GM12878 (cell line): ENCODE results near the gene ABCA7. TPM values are rescaled to one million over a fixed set of nuclear protein-coding genes. Genes with fewer than 3 reads are reported as not detected.

Source experiments
- CEBPB ChIP-seq, 2 experiments: fragments of 150-350 bp in 1 of 2; IDR thresholded peaks; 2 replicates each; pipeline ENCODE4 v1.6.1; 2012 to 2014; ENCODE audit warnings: low read depth in 2 of 2, low read length in 2 of 2, borderline replicate concordance in 1 of 2, inconsistent platforms in 1 of 2
- CHD2 ChIP-seq: IDR thresholded peaks from 2 replicates; pipeline ENCODE4 v1.6.1; 2011; ENCODE audit warnings: low read depth, low read length, improper control_type of control experiment, borderline replicate concordance
- E2F8 ChIP-seq: fragments of 450-650 bp; IDR thresholded peaks from 2 replicates; pipeline ENCODE4 v1.6.1; 2018; ENCODE audit warnings: mild to moderate bottlenecking, low read depth, moderate library complexity; ENCODE audit not compliant: partially characterized antibody
- ELK1 ChIP-seq: IDR thresholded peaks from 2 replicates; pipeline ENCODE4 v1.6.1; 2012; ENCODE audit warnings: low read depth, low read length, improper control_type of control experiment
- EP300 ChIP-seq, 2 experiments: fragments of 150-350 bp in 1 of 2; IDR thresholded peaks; 2 replicates each; pipeline ENCODE4 v1.6.1; 2011 to 2012; ENCODE audit warnings: low read depth in 2 of 2, low read length in 2 of 2, borderline replicate concordance in 1 of 2, improper control_type of control experiment in 1 of 2, inconsistent platforms in 1 of 2; ENCODE audit not compliant: control insufficient read depth in 1 of 2
- GATAD2B ChIP-seq: fragments of 450-650 bp; conservative IDR thresholded peaks from 2 replicates; pipeline ENCODE4 v1.6.1; 2017; ENCODE audit warnings: low read depth, mild to moderate bottlenecking, moderate library complexity
- IRF5 ChIP-seq: fragments of 450-650 bp; IDR thresholded peaks from 2 replicates; pipeline ENCODE4 v1.6.1; 2017; ENCODE audit warnings: borderline replicate concordance
- PRDM15 ChIP-seq: fragments of 450-650 bp; formaldehyde crosslinking; IDR thresholded peaks from 2 replicates; pipeline ENCODE4 v1.4.0; 2020; ENCODE audit warnings: mild to moderate bottlenecking, moderate library complexity
- RELB ChIP-seq: fragments of 450-650 bp; IDR thresholded peaks from 2 replicates; pipeline ENCODE4 v1.6.1; 2017; ENCODE audit warnings: low read depth, mild to moderate bottlenecking, moderate library complexity
- SPI1 ChIP-seq: IDR thresholded peaks from 2 replicates; pipeline ENCODE4 v1.6.1; 2011; ENCODE audit warnings: low read depth, mild to moderate bottlenecking, low read length, moderate library complexity, borderline replicate concordance; ENCODE audit not compliant: insufficient read depth
- USF1 ChIP-seq: IDR thresholded peaks from 2 replicates; pipeline ENCODE4 v1.6.1; 2011; ENCODE audit warnings: borderline replicate concordance, low read depth, mild to moderate bottlenecking, moderate library complexity, mixed read lengths, low read length; ENCODE audit not compliant: insufficient read depth; ENCODE audit errors: extremely low read length
- USF2 ChIP-seq: IDR thresholded peaks from 2 replicates; pipeline ENCODE4 v1.6.1; 2011; ENCODE audit warnings: low read depth, low read length, improper control_type of control experiment, borderline replicate concordance
- YBX1 ChIP-seq: fragments of 450-650 bp; IDR thresholded peaks from 2 replicates; pipeline ENCODE4 v1.6.1; 2016; ENCODE audit warnings: antibody characterized with exemption
- ZSCAN29 ChIP-seq: fragments of 450-650 bp; IDR thresholded peaks from 2 replicates; pipeline ENCODE4 v1.6.1; 2017; ENCODE audit warnings: mild to moderate bottlenecking, moderate library complexity
- polyA plus RNA-seq, 11 experiments: library from polyadenylated mRNA; depleted of rRNA in 4 of 11; unstranded in 6 of 11; stranded (reverse) in 5 of 11; fragments of >200 nt; fragmentation: Nextera tagmentation in 4 of 11; fragmentation: Illumina TruSeq in 1 of 11; extraction: Ambion mirVana in 4 of 11; extraction: Trizol in 1 of 11; gene quantifications; 1 replicate in 1 of 11; 2 replicates in 10 of 11; pipeline versions ENCODE4 v1.2.1 to v1.2.3, GENCODE V29; 2011 to 2016; ENCODE audit warnings: inconsistent platforms in 2 of 11, missing spikeins in 2 of 11, low read depth in 1 of 11
- total RNA-seq, 4 experiments: library from RNA; depleted of rRNA in 3 of 4; stranded (reverse); fragments of >200 nt in 3 of 4; fragmentation: Illumina TruSeq in 1 of 4; extraction: Trizol in 1 of 4; gene quantifications; 2 replicates each; pipeline versions ENCODE4 v1.2.1 to v1.2.3, GENCODE V29; 2013 to 2021

Gene ABCA7
- total and polyA plus RNA-seq, 10 of the 15 experiments (the other 5 are each of a cell fraction or from before 2014, with no cell fraction given), result 1.0 to 49.5 (median 14.8) TPM

GRCh38 chr19:1076951-1077350 lies 37.0 kb downstream of the ABCA7 start (continued):
- TF ChIP-seq E2F8 (no peak), EP300 (IDR thresholded peaks at IDR 0.05; ENCODE audit: borderline replicate concordance in 1 of 2, control insufficient read depth in 1 of 2, low read depth in 2 of 2, low read length in 2 of 2) (peak; percentile 61 to 77), USF2 (no peak), RELB (peak; percentile 77), USF1 (no peak), ZSCAN29 (peak; percentile 68; the same call in 1 of the 2 replicates), IRF5 (no peak), GATAD2B (peak; percentile 83), YBX1 (no peak), CEBPB (IDR thresholded peaks at IDR 0.05; ENCODE audit: borderline replicate concordance in 1 of 2, low read depth in 2 of 2, low read length in 2 of 2) (no peak), ELK1 (no peak), PRDM15 (no peak), SPI1 (peak; percentile 98), CHD2 (peak; percentile 82; the same call in 1 of the 2 replicates)
